K562 (cell line): ENCODE measurements around the gene LRRIQ1. TPM values are rescaled to one million over a fixed set of nuclear protein-coding genes. Genes with fewer than 3 reads are reported as not detected.

Source experiments
- ATAC-seq: fragments of 200-7000 bp; cut with Tn5 transposase; 3 replicates; pipeline ENCODE4 v1.9.1; 2020; ENCODE audit warnings: moderate library complexity
- Bru-seq: library from RNA; stranded (reverse); fragments of 400-500 nt; gene quantifications from one replicate; lab custom pipeline; 2021; lab: Mats Ljungman, UMichigan
- BruChase-seq, 2 experiments: library from RNA; stranded (reverse); fragments of 400-500 nt; gene quantifications; one replicate each; lab custom pipeline; 2021; lab: Mats Ljungman, UMichigan
- BruUV-seq: library from RNA; stranded (reverse); fragments of 400-500 nt; replicated peaks from 2 replicates; lab custom pipeline; 2021; lab: Mats Ljungman, UMichigan
- CTCF ChIA-PET: fragments of 300-600 bp; formaldehyde crosslinking; extraction: SDS; loops from one replicate; lab custom pipeline; 2021; ENCODE audit warnings: low intra/inter-chr PET ratio; lab: Yijun Ruan, JAX
- POLR2A ChIA-PET: fragments of 300-600, 350-650 bp; sonication (Branson Sonifier 250); formaldehyde crosslinking; extraction: SDS; loops from one replicate; lab custom pipeline; 2021; ENCODE audit warnings: antibody characterized with exemption, inconsistent platforms; lab: Yijun Ruan, JAX
- DNase-seq, 4 experiments: peaks; one replicate each; pipeline versions ENCODE4 v3.0.0 to v3.0.0-alpha.2; 2011 to 2018; ENCODE audit warnings: low spot score in 3 of 4, mixed read lengths in 3 of 4; ENCODE audit errors: extremely low read depth in 1 of 4
- FAIRE-seq: peaks from 2 replicates; lab custom pipeline; 2011; peaks lifted over from hg19 to GRCh38; lab: Jason Lieb, UNC
- H2AFZ ChIP-seq: 2 replicates; pipeline ENCODE4 v1.6.0; 2011; ENCODE audit warnings: low read depth, low read length, control low read depth, inconsistent platforms
- H3K27ac ChIP-seq: fragments of 200-600 bp; 3 replicates; pipeline ENCODE4 v1.8.0; 2011; ENCODE audit warnings: low read depth, mild to moderate bottlenecking, control low read depth, inconsistent platforms, low read length, moderate library complexity, mixed read lengths; ENCODE audit errors: extremely low read depth
- H3K27me3 ChIP-seq, 2 experiments: fragments of 300-600 bp in 1 of 2; 2 replicates in 1 of 2; 3 replicates in 1 of 2; pipeline versions ENCODE4 v1.6.0 to v1.8.0; 2011; ENCODE audit warnings: inconsistent platforms in 2 of 2, low read length in 2 of 2, mild to moderate bottlenecking in 1 of 2, mixed read lengths in 1 of 2, moderate library complexity in 1 of 2; ENCODE audit not compliant: control insufficient read depth in 2 of 2, insufficient read depth in 2 of 2
- H3K36me3 ChIP-seq: fragments of 300-600 bp; 3 replicates; pipeline ENCODE4 v1.8.0; 2011; ENCODE audit warnings: mild to moderate bottlenecking, low read length, inconsistent platforms; ENCODE audit not compliant: control insufficient read depth, insufficient read depth
- H3K4me1 ChIP-seq, 2 experiments: fragments of 200-600 bp in 1 of 2; replicated peaks in 1 of 2; 2 replicates in 1 of 2; 3 replicates in 1 of 2; pipeline versions ENCODE4 v1.5.1 to v1.8.0; 2011; ENCODE audit warnings: inconsistent platforms in 2 of 2, low read length in 2 of 2, mild to moderate bottlenecking in 1 of 2, mixed read lengths in 1 of 2, moderate library complexity in 1 of 2; ENCODE audit not compliant: control insufficient read depth in 2 of 2, insufficient read depth in 2 of 2
- H3K4me2 ChIP-seq: 2 replicates; pipeline ENCODE4 v1.6.1; 2011; ENCODE audit warnings: low read length, control low read depth, inconsistent platforms, mixed read lengths; ENCODE audit not compliant: insufficient read depth
- H3K4me3 ChIP-seq: fragments of 200-600 bp; sonication (generic), shearing (Covaris generic); 2 replicates; pipeline ENCODE4 v1.5.1; 2016; ENCODE audit warnings: control low read depth, inconsistent platforms
- H3K79me2 ChIP-seq: fragments of 200-600 bp; 3 replicates; pipeline ENCODE4 v1.8.0; 2011; ENCODE audit warnings: low read length, inconsistent platforms; ENCODE audit not compliant: control insufficient read depth, insufficient read depth
- H3K9ac ChIP-seq, 2 experiments: 2 replicates each; pipeline versions ENCODE4 v1.6.0 to v1.6.1; 2011; ENCODE audit warnings: low read depth in 2 of 2, low read length in 2 of 2, control low read depth in 1 of 2, inconsistent platforms in 1 of 2, mild to moderate bottlenecking in 1 of 2, mixed read lengths in 1 of 2; ENCODE audit not compliant: insufficient read depth in 1 of 2
- H3K9me1 ChIP-seq: one replicate; pipeline ENCODE4 v1.6.0; 2011; ENCODE audit warnings: inconsistent platforms, mild to moderate bottlenecking, low read length, moderate library complexity; ENCODE audit not compliant: control insufficient read depth, insufficient read depth
- H3K9me3 ChIP-seq: replicated peaks from 2 replicates; pipeline ENCODE4 v1.5.1; 2011; ENCODE audit warnings: low read depth, low read length, inconsistent platforms; ENCODE audit not compliant: control insufficient read depth, insufficient read depth
- H4K20me1 ChIP-seq: replicated peaks from 2 replicates; pipeline ENCODE4 v1.6.1; 2011; ENCODE audit warnings: low read length, inconsistent platforms, mixed read lengths; ENCODE audit not compliant: control insufficient read depth, insufficient read depth
- ARID4B ChIP-seq: sonication (generic); formaldehyde crosslinking; IDR thresholded peaks from 2 replicates; pipeline ENCODE4 v1.8.0; 2022; ENCODE audit warnings: mild to moderate bottlenecking, missing genetic modification reagents
- BCL6 ChIP-seq: fragments of 250-450 bp; sonication (Bioruptor Pico); IDR thresholded peaks from 2 replicates; pipeline ENCODE4 v1.4.0; 2020
- CEBPZ ChIP-seq: fragments of 150-350 bp; IDR thresholded peaks from 2 replicates; pipeline ENCODE4 v1.6.1; 2014; ENCODE audit warnings: low read depth, mild to moderate bottlenecking, low read length, borderline replicate concordance
- FOXA1 ChIP-seq: fragments of 450-650 bp; IDR thresholded peaks from 2 replicates; pipeline ENCODE4 v1.6.1; 2016; ENCODE audit warnings: mild to moderate bottlenecking, borderline replicate concordance
- NCOR1 ChIP-seq: fragments of 450-650 bp; IDR thresholded peaks from 2 replicates; pipeline ENCODE4 v1.6.1; 2016; ENCODE audit warnings: mild to moderate bottlenecking, moderate library complexity
- ZBTB1 ChIP-seq: sonication (generic); formaldehyde crosslinking; IDR thresholded peaks from 2 replicates; pipeline ENCODE4 v1.8.1; 2023; ENCODE audit warnings: missing genetic modification reagents, low read depth, mild to moderate bottlenecking, borderline replicate concordance
- WGBS: fragments of 100-300 bp; shearing (Covaris generic); methylation state at CpG from one replicate; pipeline ENCODE4 v1.1.6; 2016; ENCODE audit warnings: low coverage, mixed read lengths; ENCODE audit not compliant: insufficient coverage; ENCODE audit errors: missing lambda C conversion rate; 5-methylcytosine and 5-hydroxymethylcytosine counted together
- in situ Hi-C: fragments of 300-500 bp; cut with MboI; formaldehyde crosslinking; loops from 4 replicates; pipeline ENCODE4 v1.15.0; 2018; ENCODE audit warnings: inconsistent platforms, mixed read lengths
- intact Hi-C: fragments of 100-400 bp; cut with micrococcal nuclease; formaldehyde crosslinking; loops from 2 replicates; pipeline ENCODE4 v1.14.2; 2022
- long read RNA-seq, 3 experiments: library from polyadenylated mRNA in 2 of 3; library from RNA in 1 of 3; unstranded in 2 of 3; stranded (forward) in 1 of 3; transcript quantifications; one replicate each; pipeline ENCODE4 v2.0.0, GENCODE V29; 2019 to 2022
- polyA minus RNA-seq, 3 experiments: library from RNA; depleted of rRNA, polyadenylated mRNA; stranded (reverse); fragments of >200 nt; gene quantifications; 2 replicates each; pipeline ENCODE4 v1.2.3, GENCODE V29; 2011
- polyA plus RNA-seq, 8 experiments: library from polyadenylated mRNA; depleted of rRNA in 4 of 8; stranded (reverse) in 5 of 8; unstranded in 3 of 8; fragments of >200 nt; fragmentation: Nextera tagmentation in 2 of 8; fragmentation: Illumina TruSeq in 1 of 8; extraction: Ambion mirVana in 2 of 8; extraction: Trizol in 1 of 8; gene quantifications; 2 replicates each; pipeline versions ENCODE4 v1.2.1 to v1.2.3, GENCODE V29; 2011 to 2014; ENCODE audit warnings: inconsistent platforms in 1 of 8, missing spikeins in 1 of 8
- total RNA-seq, 7 experiments: library from RNA; depleted of rRNA in 6 of 7; stranded (reverse); fragments of >200 nt in 6 of 7; fragmentation: Illumina TruSeq in 2 of 7; extraction: Trizol in 2 of 7; gene quantifications; 2 replicates each; pipeline versions ENCODE4 v1.2.1 to v1.2.3, GENCODE V29; 2011 to 2021; ENCODE audit warnings: low replicate concordance in 1 of 7

The LRRIQ1 gene
- total RNA-seq (2011; cell fraction: chromatin; rRNA removed; ENCODE audit: low replicate concordance) = not detected in 2 replicates
- total RNA-seq (2011; cell fraction: nucleolus; rRNA removed) = not detected in 2 replicates
- total RNA-seq (2011; cell fraction: nucleoplasm; rRNA removed) = not detected in 2 replicates
- total RNA-seq (2014; rRNA removed) = not detected in 2 replicates
- not detected in 2 replicates for total RNA-seq (2014; rRNA removed; fragmentation: Illumina TruSeq; extraction: Trizol)
- total RNA-seq (2015; rRNA removed; fragmentation: Illumina TruSeq; extraction: Trizol) = not detected in 2 replicates
- not detected in 2 replicates for total RNA-seq (2021)
- not detected in 2 replicates for polyA plus RNA-seq (2011; rRNA removed)
- polyA plus RNA-seq (2011; cell fraction: cytosol; rRNA removed) = not detected in 2 replicates
- not detected in 2 replicates for polyA plus RNA-seq (2011; cell fraction: nucleus; rRNA removed)
- polyA plus RNA-seq (2012) = not detected in 2 replicates
- polyA plus RNA-seq (2014; fragmentation: Illumina TruSeq; extraction: Trizol) = not detected in 2 replicates
- not detected for polyA plus RNA-seq (2014; fragmentation: Nextera tagmentation; extraction: Ambion mirVana)
- not detected in 2 replicates for polyA plus RNA-seq (2014; rRNA removed)
- polyA minus RNA-seq (2011; rRNA and poly(A)+ RNA removed) = not detected in 2 replicates
- polyA minus RNA-seq (2011; cell fraction: cytosol; rRNA and poly(A)+ RNA removed) = not detected in 2 replicates
- not detected in 2 replicates for polyA minus RNA-seq (2011; cell fraction: nucleus; rRNA and poly(A)+ RNA removed)
- percentile 0 among the genes with signal in this experiment for Bru-seq, nascent RNA
- percentile 0 among the genes with signal in this experiment for BruChase-seq, experiment 1, labeled RNA remaining after a 2-hour chase
- BruChase-seq, experiment 2, labeled RNA remaining after a 6-hour chase = not detected
- long read RNA-seq, experiment 1 = 0 reads
- long read RNA-seq, experiment 2 = 0 reads
- long read RNA-seq, experiment 3 = 0 reads

- Histone ChIP-seq H3K27ac (no peak within 1 kb of the TSS), H3K4me1 (no peaks in the 10 kb centered on the region), H3K9ac (no peak within 1 kb of the TSS), H3K79me2 (no peaks in the 10 kb centered on the region), H4K20me1 (no peaks in the 10 kb centered on the region), H3K4me3 (no peak within 1 kb of the TSS), H3K36me3 (no peaks in the 10 kb centered on the region), H3K27me3 (no peaks in the 10 kb centered on the region), H3K9me3 (peaks cover 2% of the 10 kb centered on the region; the same call in 1 of the 2 replicates), H3K9me1 (no peaks in the 10 kb centered on the region), H2AFZ (no peak within 1 kb of the TSS), H3K4me2 (no peak within 1 kb of the TSS)
- in situ Hi-C loops = no loop called here
- POLR2A ChIA-PET = no interaction called here
- intact Hi-C loops = no loop called here
- ATAC-seq (no peak), FAIRE-seq (no peak), DNase-seq (peak in 2 of 4 experiments; percentile 4 to 7)
- CTCF ChIA-PET = no interaction called here
- WGBS = 2% methylated on average over 22 of the region's 22 CpGs
- BruUV-seq = no TSS peak
- TF ChIP-seq ZBTB1 (no peak), CEBPZ (no peak), FOXA1 (no peak), BCL6 (CRISPR knock-in tag) (no peak), ARID4B (CRISPR knock-in tag) (no peak), NCOR1 (no peak)
Observed at GRCh38 chr12:85036234-85036707, at the start of gene LRRIQ1, which contains the start of gene TSPAN19. Gene LRRIQ1 (plus strand): TSS chr12:85036351. CDS start chr12:85038177, 1,826 bp downstream. Gene TSPAN19 (minus strand): TSS chr12:85036277. CDS start chr12:85029946, 6,331 bp downstream.
